CD4-positive, alpha-beta T cell treated with Interleukin-17A for 1 hour (primary cell): ENCODE data around the gene SAMD4A.
"Not testable (repeated sequence)": the region's sequence is repeated elsewhere in the genome, so short reads cannot be mapped to it uniquely, and the experiment has no call there.

ENCODE experiments used
- DNase-seq: peaks from one replicate; pipeline ENCODE4 v3.0.0-alpha.2; 2020

Gene SAMD4A

DNA sequence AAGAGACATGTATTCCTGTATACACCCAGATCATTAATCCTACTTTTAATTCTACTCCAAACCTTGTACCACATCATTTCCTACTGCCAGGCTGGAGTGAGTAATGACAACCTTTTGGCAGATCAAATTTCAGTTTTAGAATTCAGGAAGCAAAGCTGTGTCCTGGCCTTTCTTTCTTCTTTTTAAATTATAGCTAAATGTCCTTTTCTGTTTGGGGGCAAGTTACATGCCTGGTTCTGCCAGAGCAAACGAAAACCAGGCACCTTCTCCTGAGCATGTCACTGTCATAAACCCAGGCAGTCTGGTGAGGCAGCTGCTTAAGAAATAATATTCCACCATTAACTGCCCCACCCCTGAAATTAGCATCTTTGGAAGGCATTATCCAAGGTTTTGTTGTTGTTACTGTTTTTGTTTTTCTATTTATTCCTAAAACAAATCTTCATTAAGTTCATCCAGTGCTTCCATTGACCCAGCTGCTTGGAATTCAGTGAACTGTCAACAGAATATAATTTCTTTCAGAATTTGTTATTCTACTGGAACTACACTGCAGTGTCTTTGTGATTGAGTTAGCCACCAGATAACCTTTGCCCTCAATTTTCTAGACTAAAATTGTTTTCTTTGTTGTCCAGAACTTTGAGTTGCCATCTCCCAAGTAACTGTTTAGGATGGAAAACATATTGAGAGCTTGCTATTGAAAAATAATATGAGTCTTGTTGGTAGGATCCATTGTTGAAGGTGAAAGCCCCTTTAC is 33.2 kb downstream of the SAMD4A start:
- no peak for DNase-seq

- no peak for DNase-seq
These were observed 33.8 kb downstream of the SAMD4A start for GRCh38 chr14:54600717-54601109.

DNA sequence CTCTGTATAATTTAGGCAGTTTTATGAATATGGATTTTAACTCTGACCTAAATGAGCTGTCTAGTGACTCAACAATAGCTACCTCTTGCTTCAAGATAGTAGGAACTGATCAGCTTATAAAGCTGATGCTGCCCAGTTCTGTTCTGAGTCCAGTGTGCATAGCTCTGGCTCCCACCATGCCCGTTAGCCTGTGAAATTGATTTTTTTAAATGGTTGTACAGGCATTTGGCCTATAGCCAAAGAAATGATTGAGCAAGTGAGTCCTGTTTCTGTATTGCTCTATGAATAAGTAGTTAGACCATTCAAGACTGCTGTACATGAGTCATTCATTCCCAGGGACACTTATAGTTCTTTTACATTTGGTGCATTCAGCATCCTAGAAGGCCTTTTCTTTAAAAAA is 36.4 kb downstream of the SAMD4A start:
- no peak for DNase-seq

DNA sequence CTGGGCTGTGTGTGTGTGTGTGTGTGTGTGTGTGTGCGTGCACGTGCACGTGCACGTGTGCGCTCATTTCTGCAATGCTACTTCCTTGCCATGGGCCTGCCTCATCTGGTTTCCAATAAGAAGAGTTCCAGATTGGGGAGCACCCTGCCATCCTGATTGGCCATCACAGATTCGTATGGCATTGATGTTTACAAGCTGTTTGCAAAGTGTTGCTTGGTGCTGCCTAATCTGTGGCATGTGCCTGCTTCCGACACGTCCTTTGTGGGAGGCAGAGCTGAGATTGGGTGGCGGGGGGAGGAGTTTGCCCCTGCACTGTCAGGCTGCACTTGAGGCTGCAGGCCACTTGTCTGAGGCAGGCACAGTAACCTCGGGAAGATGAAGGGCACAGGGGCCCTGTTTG is 39.2 kb downstream of the SAMD4A start:
- peak; percentile 9 for DNase-seq

DNA sequence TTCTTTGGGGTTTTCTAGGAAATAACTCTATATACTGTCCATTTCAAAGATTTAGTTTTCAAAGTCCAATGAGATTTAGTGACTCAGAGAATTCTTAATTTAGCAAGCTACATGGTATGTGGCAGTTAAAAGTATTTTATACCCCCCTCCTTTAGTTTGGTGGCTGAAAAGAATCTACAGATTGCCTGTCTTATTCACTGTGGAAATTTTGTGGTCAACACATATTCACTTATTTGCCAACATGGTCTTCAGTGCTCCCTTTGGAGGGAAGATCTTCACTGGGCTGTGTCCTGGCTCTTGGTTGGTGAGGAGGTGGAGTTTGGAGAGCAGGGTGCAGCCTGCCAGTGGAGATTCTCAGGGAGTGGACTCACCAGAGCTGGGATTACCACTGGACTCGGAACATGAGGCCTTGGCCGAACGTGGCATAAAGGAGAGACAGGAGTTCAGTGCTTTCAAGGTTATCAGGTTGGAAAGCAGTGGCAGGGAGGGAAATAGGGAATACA is 39.8 kb downstream of the SAMD4A start:
- DNase-seq = no peak

DNA sequence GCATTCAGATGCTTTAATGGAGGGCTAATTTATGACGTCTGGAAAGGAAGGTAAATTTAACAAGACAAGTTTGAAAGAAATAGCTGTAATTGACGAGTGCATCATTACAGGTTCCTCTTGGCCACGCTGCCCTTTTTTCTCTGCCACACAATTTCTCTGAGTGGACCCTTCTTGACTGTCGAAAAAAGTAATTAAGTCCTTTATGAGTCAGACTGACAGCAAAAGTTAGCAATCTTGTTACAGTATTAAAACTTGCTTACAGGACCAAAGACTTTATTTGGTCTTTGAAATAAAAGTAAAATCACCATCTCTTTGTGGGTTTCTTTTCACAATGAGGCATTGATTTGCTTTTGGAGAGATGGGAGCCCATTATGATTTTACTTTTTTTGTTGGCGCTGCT is 42.6 kb downstream of the SAMD4A start:
- DNase-seq = no peak

GRCh38 chr14:54610051-54610977 is 43.4 kb downstream of the SAMD4A start:
- DNase-seq = no peak

GRCh38 chr14:54614296-54614695 is 47.4 kb downstream of the SAMD4A start:
- DNase-seq = no peak

GRCh38 chr14:54617467-54617866 is 50.5 kb downstream of the SAMD4A start:
- no peak for DNase-seq

DNA sequence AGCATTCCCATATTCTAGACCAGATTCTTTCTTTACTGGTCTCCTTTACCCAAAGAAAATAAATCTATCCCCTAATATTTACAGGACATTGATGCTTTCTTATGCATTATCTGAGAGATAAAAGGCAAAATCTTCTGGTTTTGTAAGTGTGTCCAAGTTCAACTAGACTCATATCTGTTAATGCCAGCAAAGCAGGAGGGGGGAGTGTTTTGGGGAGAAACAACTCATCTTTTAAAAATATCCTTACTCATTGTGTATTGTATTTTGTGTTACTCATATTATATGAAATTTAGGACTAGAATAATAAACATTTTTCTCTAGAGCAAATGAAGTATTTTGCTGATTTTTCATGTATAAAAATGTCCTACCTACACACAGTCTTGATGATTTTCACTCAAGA is 54.8 kb downstream of the SAMD4A start:
- no peak for DNase-seq

DNA sequence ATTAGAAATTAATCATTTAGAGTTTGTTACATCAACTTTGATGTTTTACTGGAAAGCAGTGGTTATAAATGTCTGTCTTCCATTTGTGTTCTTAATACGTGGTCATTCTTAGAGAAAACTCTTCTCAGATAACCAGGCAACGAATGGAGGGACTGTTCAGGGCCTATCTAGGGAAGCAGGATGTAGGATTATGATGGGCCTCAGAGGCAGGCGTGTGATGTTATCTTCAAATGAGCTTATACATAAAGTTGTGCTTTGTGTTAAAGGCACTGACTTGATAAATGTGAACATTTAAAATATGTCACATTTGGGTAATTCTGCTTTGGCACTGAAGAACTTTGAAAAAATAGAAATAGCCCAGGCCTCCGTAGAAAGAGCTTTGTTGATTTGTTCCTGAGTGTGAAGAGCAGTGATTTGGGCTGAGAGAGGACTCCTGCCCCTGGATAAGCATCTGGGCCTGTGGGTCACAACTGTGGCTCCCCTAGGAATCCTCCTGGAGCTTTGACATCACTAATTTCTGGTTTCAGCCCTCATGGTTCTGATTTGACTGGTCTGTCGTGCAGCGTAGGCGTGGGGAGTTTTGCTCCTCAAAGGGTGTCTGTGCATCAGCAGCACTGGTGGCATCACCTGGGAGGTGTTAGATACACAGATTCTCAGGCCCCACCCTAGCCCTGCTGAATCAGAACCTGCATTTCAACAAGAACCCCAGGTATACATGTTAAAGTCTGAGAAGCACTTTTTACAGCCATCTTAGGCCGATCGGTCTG is 55.4 kb downstream of the SAMD4A start:
- no peak for DNase-seq

GRCh38 chr14:54623279-54624004 is 56.5 kb downstream of the SAMD4A start:
- no peak for DNase-seq

GRCh38 chr14:54624005-54624358 is 57.1 kb downstream of the SAMD4A start:
- DNase-seq = not testable (repeated sequence)

DNA sequence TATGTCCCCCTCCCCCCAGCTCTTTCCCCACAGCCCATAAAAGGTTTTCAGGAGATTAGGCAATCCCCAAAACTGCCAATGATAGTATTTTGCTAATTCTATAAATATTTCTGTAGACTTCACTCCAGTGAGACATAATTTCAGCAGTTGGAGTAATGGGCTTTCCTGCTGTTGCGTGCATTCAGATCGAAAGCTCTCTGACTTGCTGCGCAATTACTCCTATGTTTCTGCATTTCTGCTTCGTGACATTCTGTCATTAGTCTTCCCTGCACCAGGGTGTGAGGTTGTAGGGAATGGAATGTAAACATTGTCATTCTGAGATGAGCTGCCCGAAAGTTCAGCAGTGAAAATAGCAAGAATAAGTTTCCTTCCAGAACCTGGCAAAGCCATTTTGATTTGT is 58.2 kb downstream of the SAMD4A start:
- DNase-seq = no peak

GRCh38 chr14:54627219-54627539 is 60.3 kb downstream of the SAMD4A start:
- no peak for DNase-seq

DNA sequence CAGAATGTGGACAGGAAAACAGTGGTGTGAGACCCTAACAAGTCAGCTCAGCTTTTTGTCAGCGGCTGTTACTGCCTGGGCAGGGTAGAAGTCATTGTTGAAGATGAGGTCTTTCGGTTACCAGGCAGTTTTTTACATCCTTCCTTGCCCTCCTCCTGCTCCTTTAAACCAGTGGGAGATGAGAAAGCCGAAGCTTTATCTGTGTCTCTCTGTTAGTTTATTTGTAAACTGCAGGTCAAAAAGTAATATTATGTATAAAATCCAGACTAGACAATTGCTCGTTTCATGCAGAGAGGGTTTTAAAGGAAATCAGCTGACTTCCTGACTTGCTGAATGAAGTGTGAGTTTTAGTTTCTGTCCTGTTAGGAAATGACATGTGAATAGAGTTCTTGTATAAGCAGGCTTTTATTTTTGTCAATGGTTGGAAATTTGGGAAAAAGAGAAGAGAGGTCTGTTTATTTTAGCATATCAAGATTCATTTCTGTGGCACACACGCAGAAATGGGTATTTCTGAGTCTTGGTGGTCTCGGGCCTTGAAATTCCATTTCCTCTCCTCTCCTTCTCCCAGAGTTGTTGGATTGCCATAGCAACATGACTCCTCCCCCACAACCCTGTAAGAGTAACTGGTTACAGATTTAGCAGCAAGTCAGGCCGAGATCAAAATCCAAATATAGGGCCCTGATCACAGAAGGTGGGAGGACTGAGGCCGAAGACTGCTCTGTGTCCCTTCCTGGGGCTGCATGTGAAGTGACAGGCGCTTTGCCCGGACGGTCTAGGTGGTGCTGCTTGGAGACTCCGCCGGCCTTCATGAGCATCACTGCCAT is 60.8 kb downstream of the SAMD4A start:
- peak; percentile 73 for DNase-seq

DNA sequence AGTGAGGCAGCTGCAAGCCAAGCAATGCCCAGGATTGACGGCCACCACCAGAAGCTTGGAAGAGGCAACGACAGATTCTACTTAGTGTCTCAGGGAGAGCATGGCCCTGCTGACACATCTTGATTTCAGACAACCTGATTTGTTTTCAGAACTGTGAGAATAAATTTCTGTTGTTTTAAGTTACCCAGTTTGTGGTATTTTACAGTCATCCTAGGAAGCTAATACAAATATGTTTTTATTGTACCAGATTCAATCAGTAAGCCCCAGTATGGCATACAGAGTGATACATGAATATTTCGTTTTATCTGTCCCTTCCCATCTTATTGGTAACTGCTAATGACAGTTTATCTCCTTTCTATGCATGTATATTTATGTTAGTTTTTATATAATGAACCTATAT is 62.3 kb downstream of the SAMD4A start:
- no peak for DNase-seq

DNA sequence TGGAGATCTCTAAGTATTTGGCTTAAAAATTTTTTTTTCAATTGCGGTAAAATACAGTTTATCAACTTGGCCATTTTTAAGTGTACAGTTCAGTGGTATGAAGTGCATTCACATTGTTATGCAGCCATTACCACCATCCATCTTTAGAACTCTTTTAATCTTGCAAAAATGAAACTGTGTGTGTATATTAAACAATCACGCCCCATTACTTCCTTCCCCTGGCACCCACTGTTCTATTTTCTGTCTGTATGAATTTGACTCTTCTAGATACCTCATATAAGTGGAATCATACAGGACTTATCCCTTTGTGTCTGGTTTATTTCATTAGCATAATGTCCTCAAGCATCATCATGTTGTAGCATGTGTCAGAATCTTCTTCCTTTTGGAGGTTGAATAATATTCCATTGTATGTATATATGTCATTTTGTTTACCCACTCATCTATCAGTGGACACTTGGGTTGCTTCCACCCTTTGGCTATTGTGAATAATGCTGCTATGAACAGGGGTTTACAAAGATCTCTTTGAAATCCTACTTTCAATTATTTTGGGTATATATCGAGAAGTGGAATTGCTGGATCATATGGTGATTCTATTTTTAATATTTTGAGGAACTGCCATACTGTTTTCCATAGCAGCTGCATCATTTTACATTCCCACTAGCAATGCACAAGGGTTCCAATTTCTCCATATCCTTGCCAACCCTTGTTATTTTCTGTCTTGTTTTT is 62.9 kb downstream of the SAMD4A start:
- DNase-seq = peak; percentile 22

DNA sequence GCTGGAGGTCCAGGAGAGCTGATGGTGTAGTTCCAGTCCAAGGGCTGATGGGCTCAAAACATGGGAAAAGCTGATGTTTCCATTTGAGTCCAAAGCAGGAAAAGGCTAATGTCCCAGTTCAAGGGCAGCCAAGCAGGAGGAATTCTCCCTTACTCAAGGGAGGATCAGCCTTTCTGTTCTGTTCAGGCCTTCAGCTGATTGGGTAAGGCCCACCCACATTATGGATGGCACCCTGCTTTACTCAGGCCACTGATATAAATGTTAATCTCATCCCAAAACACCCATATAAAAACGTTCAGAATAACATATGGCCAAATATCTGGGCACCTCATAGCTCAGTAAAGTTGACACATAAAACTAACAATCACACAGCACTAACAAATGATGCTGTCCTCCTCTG is 64.1 kb downstream of the SAMD4A start:
- no peak for DNase-seq

- DNase-seq = no peak
These were observed 65.5 kb downstream of the SAMD4A start for GRCh38 chr14:54632452-54632851.

GRCh38 chr14:54633076-54633475 is 66.1 kb downstream of the SAMD4A start:
- DNase-seq = no peak
